IPS DF 4.7 (cell line): ENCODE data around the gene KCNQ5.

Source experiments
- DNase-seq: peaks from one replicate; pipeline ENCODE4 v3.0.0-alpha.2; 2013; ENCODE audit warnings: low spot score; ENCODE audit errors: extremely low read depth

The KCNQ5 gene

DNA sequence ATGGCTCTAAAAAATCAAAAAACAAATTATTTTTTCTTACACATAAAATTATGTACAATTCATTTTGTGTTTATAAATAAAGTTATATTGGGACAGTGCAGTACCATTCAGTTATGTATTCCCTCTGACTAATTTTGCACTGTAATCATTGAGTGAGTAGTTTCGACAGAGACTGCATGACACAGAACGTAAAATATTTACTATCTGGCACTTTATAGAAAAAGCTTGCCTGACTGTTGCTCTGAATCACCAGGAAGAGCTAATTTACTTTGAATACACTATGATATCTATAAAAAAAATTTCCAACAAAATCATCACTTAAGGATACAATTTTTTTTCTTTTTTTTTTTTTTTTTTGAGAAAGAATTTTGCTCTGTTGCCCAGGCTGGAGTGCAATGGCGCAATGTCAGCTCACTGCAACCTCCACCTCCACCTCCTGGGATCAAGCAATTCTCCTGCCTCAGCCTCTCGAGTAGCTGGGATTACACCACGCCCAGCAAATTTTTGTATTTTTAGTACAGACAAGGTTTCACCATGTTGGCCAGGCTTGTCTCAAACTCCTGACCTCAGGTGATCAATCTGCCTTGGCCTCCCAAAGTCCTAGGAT lies 614.4 kb downstream of the KCNQ5 start:
- DNase-seq = no peak

DNA sequence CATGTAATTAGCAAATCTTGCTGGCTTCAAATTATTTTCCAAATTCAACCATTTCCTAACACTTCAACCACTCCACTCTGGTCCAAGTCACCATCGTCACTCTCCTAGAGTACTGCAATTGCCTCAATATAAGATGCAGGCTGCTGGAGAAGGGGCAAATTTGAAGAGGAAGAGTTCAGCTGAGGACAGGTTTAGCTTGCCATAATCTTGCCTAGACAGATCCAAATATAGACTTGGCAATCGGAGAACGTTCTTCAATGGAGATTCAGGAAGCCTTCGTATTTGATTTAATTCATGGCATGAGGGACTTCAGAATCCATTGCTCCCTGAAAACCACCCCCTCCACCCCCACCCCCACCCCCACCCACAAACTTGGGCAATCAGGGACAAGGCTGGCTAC lies 618.9 kb downstream of the KCNQ5 start:
- no peak for DNase-seq

DNA sequence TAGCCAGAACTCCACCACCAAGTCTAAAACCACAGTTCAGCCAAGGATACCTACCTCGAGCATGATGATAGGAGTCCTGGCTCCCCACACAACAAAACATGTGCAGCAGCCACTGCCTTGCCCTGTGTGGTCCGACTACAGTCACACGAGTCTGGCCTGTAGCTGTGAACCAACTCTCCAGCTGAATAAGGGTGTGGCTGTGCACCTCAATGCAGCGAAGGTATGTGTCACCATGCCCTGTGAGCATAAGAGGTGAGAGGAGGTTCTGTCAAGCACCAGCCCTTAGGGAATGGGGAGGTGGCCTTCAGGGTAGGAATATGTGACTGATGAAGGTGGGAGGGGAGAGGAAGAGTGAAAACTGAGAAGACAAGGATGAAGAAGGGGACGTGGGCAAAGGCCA lies 620.1 kb downstream of the KCNQ5 start:
- DNase-seq = no peak
